NOMO-1 (cell line): ENCODE data around the gene CTNND2.
A peak's percentile ranks its signal among the peaks of the same experiment; 100 is the strongest.
"Not testable (repeated sequence)": the region's sequence is repeated elsewhere in the genome, so short reads cannot be mapped to it uniquely, and the experiment has no call there.

Experiments
- DNase-seq, 2 experiments: peaks; one replicate each; lab custom pipeline; 2025; ENCODE audit not compliant: unreplicated experiment in 2 of 2; lab: John Stamatoyannopoulos, UW

Gene CTNND2

DNA sequence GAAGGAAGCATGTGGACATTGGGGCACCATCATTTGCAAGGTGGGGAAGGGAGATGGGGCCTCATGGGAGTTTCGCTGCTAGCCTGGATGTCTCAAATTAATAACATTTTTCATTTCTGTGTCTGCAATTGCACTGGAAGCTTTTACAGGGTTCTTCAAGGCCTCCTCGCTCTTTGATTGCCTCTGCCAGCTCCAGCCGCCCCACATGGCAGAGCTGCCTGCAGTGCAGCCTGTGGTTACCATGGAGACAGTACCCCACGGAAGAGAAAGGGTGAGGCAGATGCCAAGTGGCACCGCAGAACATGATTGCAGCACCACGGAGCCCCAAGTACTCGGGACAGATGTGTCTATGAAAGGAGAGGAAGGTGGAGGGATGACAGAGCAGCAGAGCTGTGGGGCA lies 25.4 kb downstream of the CTNND2 start:
- no peak for DNase-seq

GRCh38 chr5:11873587-11873986 lies 30.7 kb downstream of the CTNND2 start:
- no peak for DNase-seq

- DNase-seq = no peak
Measured at GRCh38 chr5:11869203-11869602, 35.0 kb downstream of the CTNND2 start.

DNA sequence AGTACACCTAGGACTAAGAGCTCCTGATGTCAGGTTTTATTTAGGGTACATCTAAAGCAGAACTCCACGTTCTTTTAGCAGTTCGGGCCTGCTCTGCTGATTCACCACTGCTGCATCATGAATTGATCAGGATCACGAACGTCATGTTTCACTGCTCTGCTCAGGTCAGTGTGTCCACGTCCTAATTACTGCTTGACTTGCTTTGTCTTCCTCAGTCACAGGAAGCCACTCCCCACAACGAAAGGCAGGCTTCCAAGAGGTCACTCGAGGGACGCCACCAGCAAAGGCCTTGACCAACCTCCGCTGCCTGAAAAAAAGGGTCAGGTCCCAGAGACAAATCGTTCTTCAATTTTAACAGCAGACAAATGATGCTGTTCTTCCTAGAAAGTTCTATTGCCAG lies 40.3 kb downstream of the CTNND2 start:
- no peak for DNase-seq

DNA sequence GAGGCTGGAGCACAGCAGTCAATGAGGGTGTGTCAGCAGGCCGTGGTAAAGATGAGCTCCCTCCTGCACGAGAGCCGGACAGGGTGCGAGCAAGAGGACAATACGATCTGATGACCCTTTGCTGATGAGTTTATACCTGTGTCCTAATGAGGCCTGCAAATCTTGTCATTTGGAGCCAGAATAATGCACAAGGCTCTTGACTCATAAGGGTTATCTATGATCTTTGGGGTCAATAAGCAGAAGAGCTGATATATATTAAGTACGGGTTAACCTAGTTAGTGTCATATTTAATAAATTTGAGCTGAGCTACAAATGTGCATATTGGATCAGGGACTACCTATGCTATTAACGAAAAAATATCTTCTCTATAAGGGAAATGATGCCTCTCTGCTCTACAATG lies 46.9 kb downstream of the CTNND2 start:
- DNase-seq = no peak

- no peak for DNase-seq
Measured at GRCh38 chr5:11854936-11855335, 49.3 kb downstream of the CTNND2 start.

- DNase-seq = no peak
Measured at GRCh38 chr5:11853796-11854195, 50.5 kb downstream of the CTNND2 start.

GRCh38 chr5:11853140-11853539 lies 51.1 kb downstream of the CTNND2 start:
- DNase-seq = no peak

DNA sequence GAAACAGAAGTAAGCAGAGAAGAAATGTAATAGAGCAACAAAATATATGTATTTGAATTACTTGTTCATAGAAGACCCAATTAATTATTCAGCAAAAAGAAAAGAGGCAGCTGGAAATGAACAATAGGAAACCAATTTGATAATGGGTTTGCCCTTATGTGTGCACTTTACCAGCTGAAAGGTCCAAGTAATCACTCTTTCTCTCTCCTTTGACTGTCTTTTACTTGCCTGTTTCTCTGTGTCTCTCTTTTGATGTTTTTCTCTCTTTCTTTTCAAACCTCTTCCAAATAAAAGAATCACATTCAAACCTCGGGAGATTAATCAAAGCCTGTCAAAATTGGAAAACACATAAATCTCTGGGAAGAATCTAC lies 51.5 kb downstream of the CTNND2 start:
- no peak for DNase-seq

DNA sequence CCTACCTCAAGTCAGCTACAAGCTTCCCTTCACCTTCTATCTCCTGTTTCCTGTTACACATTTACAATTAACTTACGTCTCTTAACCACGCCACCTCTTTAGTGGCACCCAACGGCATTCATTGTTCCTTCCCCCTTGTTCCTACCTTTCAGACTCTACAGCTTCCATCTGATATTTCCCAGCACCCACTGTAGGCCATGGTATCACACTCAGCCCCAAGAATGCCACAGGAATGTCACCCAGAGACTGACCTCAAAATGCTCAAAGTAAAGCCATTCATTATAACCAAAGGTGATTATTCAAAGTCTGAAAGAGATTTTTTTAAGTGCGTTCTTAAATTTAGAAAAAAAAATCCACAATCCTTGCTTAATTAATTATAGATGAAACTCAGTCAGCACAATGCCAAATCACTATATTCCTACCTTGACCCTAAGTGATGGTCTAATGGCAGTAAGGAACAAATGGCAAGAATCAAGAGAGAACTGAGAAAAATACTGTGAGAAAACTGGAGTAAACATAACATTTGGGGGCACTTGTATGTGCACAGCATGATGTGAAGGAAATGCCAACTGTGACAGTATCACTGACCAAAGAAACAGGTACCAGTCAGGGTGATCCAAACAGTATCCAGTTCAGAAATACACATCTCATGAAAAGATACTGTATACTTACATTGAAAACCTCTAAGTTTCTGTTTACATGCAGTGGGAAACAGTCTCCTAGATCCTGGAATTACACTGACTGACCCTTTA lies 52.1 kb downstream of the CTNND2 start:
- DNase-seq = no peak

GRCh38 chr5:11851416-11851815 lies 52.8 kb downstream of the CTNND2 start:
- no peak for DNase-seq

GRCh38 chr5:11828566-11828965 lies 75.7 kb downstream of the CTNND2 start:
- not testable (repeated sequence) for DNase-seq

GRCh38 chr5:11822598-11822997 lies 81.6 kb downstream of the CTNND2 start:
- DNase-seq = no peak

DNA sequence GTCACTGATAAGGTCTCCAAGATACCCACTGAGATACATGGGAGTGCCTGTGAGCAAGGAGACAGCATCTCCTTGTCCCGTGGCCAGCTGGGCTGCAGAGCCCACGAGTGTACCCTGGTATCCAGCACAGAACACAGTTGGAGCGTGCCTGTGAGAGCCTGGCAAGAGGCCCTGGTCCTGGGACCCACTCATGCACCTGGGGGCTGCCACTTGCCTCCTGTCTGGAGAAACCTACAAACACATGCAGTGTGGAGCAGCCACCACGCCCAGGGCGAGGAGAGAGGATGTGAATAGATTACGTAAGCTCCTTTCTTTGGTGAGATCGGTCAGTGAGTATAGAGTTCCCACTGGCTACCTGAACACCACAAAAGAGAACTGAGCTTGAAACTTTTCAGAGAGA lies 88.3 kb downstream of the CTNND2 start:
- DNase-seq = no peak

- DNase-seq = no peak
Measured at GRCh38 chr5:11815481-11815880, 88.8 kb downstream of the CTNND2 start.

DNA sequence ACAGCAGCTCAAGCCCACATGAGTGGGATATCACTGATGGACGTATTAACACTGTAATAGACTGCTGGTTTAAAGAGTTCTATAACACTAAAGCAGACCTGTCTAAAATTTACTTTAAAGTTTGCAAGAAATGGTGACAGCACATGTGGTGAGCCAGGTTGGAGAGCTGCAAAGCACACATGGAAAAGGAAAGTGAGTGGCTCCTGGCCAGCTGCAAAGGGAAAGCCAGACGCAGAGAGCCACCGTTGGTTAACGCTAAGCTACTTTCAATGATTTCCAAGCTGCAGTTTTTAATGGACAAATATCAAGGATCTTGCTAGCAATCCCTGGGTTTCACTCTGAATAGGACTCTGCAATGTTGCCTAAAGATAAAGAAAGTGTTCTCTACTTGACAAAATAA lies 89.9 kb downstream of the CTNND2 start:
- DNase-seq = no peak

- DNase-seq = no peak
Measured at GRCh38 chr5:11809407-11809806, 94.8 kb downstream of the CTNND2 start.

GRCh38 chr5:11803436-11803835 lies 100.8 kb downstream of the CTNND2 start:
- peak in 1 of 2 experiments; percentile 16 for DNase-seq

DNA sequence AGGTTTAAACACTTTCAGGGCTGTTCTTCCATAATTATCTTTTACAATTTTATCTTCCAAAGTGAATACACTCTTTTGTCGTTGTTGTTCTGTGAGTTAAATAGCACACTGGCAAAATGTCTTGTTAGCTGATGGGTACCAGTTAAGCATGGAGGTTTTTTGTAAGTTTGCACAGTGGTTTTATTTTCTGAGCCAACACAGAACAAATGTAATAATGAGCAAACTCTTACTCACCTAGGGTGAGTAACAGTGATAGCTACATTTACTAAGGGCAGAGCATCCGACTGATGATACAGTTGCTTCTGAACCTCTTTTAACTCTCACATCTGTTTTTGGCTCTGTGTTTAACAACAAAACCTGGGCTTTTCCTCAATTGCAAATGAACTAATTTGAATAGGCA lies 103.2 kb downstream of the CTNND2 start:
- no peak for DNase-seq

GRCh38 chr5:11797132-11797531 lies 107.1 kb downstream of the CTNND2 start:
- no peak for DNase-seq

DNA sequence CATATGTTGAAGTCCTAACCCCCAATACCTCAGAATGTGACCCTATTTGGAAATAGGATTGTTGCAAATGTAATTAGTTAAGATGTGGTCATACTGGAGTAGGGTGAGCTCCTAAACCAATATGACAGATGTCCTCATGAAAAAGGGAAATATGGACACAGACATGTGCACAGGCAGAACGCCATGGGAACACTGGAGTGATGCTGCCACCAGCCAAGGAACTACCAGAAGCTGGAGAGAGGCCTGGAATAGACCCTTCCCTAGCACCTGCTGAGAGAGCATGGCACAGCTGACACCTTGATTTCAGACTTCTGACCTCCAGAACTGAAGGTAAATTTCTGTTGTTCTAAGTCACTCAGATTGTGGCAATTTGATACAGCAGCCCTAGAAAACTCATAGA lies 110.8 kb downstream of the CTNND2 start:
- no peak for DNase-seq

- DNase-seq = no peak
Measured at GRCh38 chr5:11792621-11793020, 111.6 kb downstream of the CTNND2 start.

- DNase-seq = no peak
Measured at GRCh38 chr5:11791792-11792191, 112.5 kb downstream of the CTNND2 start.
